ENCODE results near the gene KLK13.

Gene KLK13

GRCh38 chr19:51014242-51014641 lies 50.6 kb downstream of the KLK13 start:
- H2BK15ac ChIP-seq (replicated peaks; ENCODE audit: low read depth), result no peak overlapping the region
- no peak overlapping the region for H3K27ac ChIP-seq (ENCODE audit: low read depth, low read length)
- no peak overlapping the region for H2AK5ac ChIP-seq (ENCODE audit: low read length)
- H3K79me1 ChIP-seq (ENCODE audit: low read length), result no peaks in the 10 kb centered on the region
- no peak overlapping the region for H3K56ac ChIP-seq (ENCODE audit: low read length)
- no CpG with 5 or more reads among the region's 6 CpGs for WGBS (ENCODE audit: extremely low coverage, insufficient coverage, low lambda C conversion rate)
- H3K36me3 ChIP-seq (ENCODE audit: control insufficient read depth, insufficient read depth, low read length), result no peaks in the 10 kb centered on the region
- H2BK5ac ChIP-seq (ENCODE audit: low read length), result no peak overlapping the region
- no peaks in the 10 kb centered on the region for H3K4me1 ChIP-seq (ENCODE audit: control insufficient read depth, low read depth, low read length)
- H3K18ac ChIP-seq (ENCODE audit: low read length), result no peak overlapping the region
- no peak overlapping the region for H2BK120ac ChIP-seq (ENCODE audit: low read depth, low read length)
- no peak for DNase-seq
- H3K4me2 ChIP-seq (ENCODE audit: low read length), result no peak overlapping the region
- no peak overlapping the region for H3K9ac ChIP-seq (ENCODE audit: low read length)
- no peak overlapping the region for H4K5ac ChIP-seq (ENCODE audit: low read length)
- no peak overlapping the region for H3K4me3 ChIP-seq (ENCODE audit: low read length)
- H3K4ac ChIP-seq (ENCODE audit: low read depth, low read length), result no peak overlapping the region
- H3K79me2 ChIP-seq (ENCODE audit: control insufficient read depth, insufficient read depth, low read length), result no peaks in the 10 kb centered on the region
- no peak overlapping the region for H4K8ac ChIP-seq (ENCODE audit: low read depth, low read length)
- no peak overlapping the region for H3K23ac ChIP-seq (ENCODE audit: low read length)
- H3K27me3 ChIP-seq (ENCODE audit: insufficient read depth, low read length, poor library complexity), result peaks cover 8% of the 10 kb centered on the region

- Histone ChIP-seq H3K79me2 (ENCODE audit: control insufficient read depth, insufficient read depth, low read length) (no peaks in the 10 kb centered on the region), H3K9ac (ENCODE audit: low read length) (no peak overlapping the region), H2BK120ac (ENCODE audit: low read depth, low read length) (no peak overlapping the region), H2BK5ac (ENCODE audit: low read length) (no peak overlapping the region), H3K4me2 (ENCODE audit: low read length) (no peak overlapping the region), H3K79me1 (ENCODE audit: low read length) (no peaks in the 10 kb centered on the region), H3K56ac (ENCODE audit: low read length) (no peak overlapping the region), H3K18ac (ENCODE audit: low read length) (no peak overlapping the region), H3K4ac (ENCODE audit: low read depth, low read length) (no peak overlapping the region), H3K23ac (ENCODE audit: low read length) (no peak overlapping the region), H3K27me3 (ENCODE audit: insufficient read depth, low read length, poor library complexity) (peaks cover 5% of the 10 kb centered on the region), H4K5ac (ENCODE audit: low read length) (no peak overlapping the region), H4K8ac (ENCODE audit: low read depth, low read length) (no peak overlapping the region), H3K27ac (ENCODE audit: low read depth, low read length) (no peak overlapping the region), H3K4me3 (ENCODE audit: low read length) (no peak overlapping the region), H3K36me3 (ENCODE audit: control insufficient read depth, insufficient read depth, low read length) (no peaks in the 10 kb centered on the region), H2AK5ac (ENCODE audit: low read length) (no peak overlapping the region), H3K4me1 (ENCODE audit: control insufficient read depth, low read depth, low read length) (no peaks in the 10 kb centered on the region), H2BK15ac (replicated peaks; ENCODE audit: low read depth) (no peak overlapping the region)
- no CpG with 5 or more reads among the region's 12 CpGs for WGBS (ENCODE audit: extremely low coverage, insufficient coverage, low lambda C conversion rate)
- no peak for DNase-seq
Measured at GRCh38 chr19:51012661-51013190, 52.2 kb downstream of the KLK13 start.

GRCh38 chr19:51010066-51010795 lies 54.7 kb downstream of the KLK13 start:
- no peak overlapping the region for H3K18ac ChIP-seq (ENCODE audit: low read length)
- H3K27me3 ChIP-seq (ENCODE audit: insufficient read depth, low read length, poor library complexity), result no peaks in the 10 kb centered on the region
- no peak overlapping the region for H3K9ac ChIP-seq (ENCODE audit: low read length)
- H3K4ac ChIP-seq (ENCODE audit: low read depth, low read length), result no peak overlapping the region
- H2BK120ac ChIP-seq (ENCODE audit: low read depth, low read length), result no peak overlapping the region
- no peak for DNase-seq
- no peak overlapping the region for H3K56ac ChIP-seq (ENCODE audit: low read length)
- no peak overlapping the region for H3K27ac ChIP-seq (ENCODE audit: low read depth, low read length)
- no peak overlapping the region for H3K23ac ChIP-seq (ENCODE audit: low read length)
- no peak overlapping the region for H4K8ac ChIP-seq (ENCODE audit: low read depth, low read length)
- no CpG with 5 or more reads among the region's 4 CpGs for WGBS (ENCODE audit: extremely low coverage, insufficient coverage, low lambda C conversion rate)
- no peaks in the 10 kb centered on the region for H3K36me3 ChIP-seq (ENCODE audit: control insufficient read depth, insufficient read depth, low read length)
- H2BK15ac ChIP-seq (replicated peaks; ENCODE audit: low read depth), result no peak overlapping the region
- H4K5ac ChIP-seq (ENCODE audit: low read length), result no peak overlapping the region
- no peak overlapping the region for H3K4me2 ChIP-seq (ENCODE audit: low read length)
- no peak overlapping the region for H2AK5ac ChIP-seq (ENCODE audit: low read length)
- H3K4me1 ChIP-seq (ENCODE audit: control insufficient read depth, low read depth, low read length), result no peaks in the 10 kb centered on the region
- H2BK5ac ChIP-seq (ENCODE audit: low read length), result no peak overlapping the region
- H3K4me3 ChIP-seq (ENCODE audit: low read length), result no peak overlapping the region
- H3K79me1 ChIP-seq (ENCODE audit: low read length), result no peaks in the 10 kb centered on the region
- H3K79me2 ChIP-seq (ENCODE audit: control insufficient read depth, insufficient read depth, low read length), result no peaks in the 10 kb centered on the region

DNA sequence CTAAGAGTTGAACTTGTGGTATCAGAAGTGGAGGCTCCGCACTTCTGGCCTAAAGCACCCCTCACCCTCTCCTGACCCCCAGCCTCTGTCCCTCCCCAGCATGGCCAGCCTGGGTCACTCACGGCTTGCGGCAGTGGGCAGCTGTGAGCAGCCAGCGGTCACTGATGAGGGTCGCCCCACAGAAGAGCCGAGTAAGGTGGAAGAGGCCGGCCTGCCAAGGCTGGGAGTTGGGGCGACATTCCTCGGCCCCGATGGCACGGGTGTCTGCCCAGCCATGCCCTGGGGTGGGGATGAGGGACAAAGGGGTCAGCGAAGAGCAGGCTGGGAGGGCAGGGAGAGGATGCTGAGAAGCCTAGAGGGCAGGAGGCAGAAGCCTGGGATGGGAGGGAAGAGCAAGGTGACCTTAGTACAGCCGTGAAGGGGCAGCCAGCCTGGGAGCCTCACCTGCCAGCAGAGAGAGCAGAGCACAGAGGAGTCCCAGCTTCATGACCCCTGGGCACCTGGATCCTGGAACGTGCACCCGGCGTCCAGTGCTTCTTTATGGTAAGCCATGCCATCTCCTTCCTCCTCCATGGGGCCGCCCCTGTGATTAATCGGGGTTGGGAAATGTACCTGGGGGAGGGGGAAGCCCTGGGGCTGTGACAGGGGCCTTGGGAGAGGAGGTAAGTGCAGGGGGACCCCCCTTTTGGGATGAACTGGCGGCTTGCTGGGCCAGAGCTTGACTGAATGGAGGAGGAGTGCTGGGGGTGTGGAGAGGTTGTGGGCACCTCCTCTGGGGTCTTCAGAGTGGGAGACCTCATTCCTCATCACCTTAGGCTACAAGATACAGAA lies 55.6 kb downstream of the KLK13 start:
- WGBS (ENCODE audit: extremely low coverage, insufficient coverage, low lambda C conversion rate), result no CpG with 5 or more reads among the region's 19 CpGs
- Histone ChIP-seq H3K27ac (ENCODE audit: low read depth, low read length) (no peak overlapping the region), H3K4me2 (ENCODE audit: low read length) (no peak overlapping the region), H3K4me3 (ENCODE audit: low read length) (no peak overlapping the region), H3K4me1 (ENCODE audit: control insufficient read depth, low read depth, low read length) (no peaks in the 10 kb centered on the region), H4K5ac (ENCODE audit: low read length) (no peak overlapping the region), H3K4ac (ENCODE audit: low read depth, low read length) (no peak overlapping the region), H3K79me1 (ENCODE audit: low read length) (no peaks in the 10 kb centered on the region), H2BK5ac (ENCODE audit: low read length) (no peak overlapping the region), H3K23ac (ENCODE audit: low read length) (no peak overlapping the region), H2AK5ac (ENCODE audit: low read length) (no peak overlapping the region), H3K56ac (ENCODE audit: low read length) (no peak overlapping the region), H3K9ac (ENCODE audit: low read length) (no peak overlapping the region), H2BK120ac (ENCODE audit: low read depth, low read length) (no peak overlapping the region), H3K27me3 (ENCODE audit: insufficient read depth, low read length, poor library complexity) (no peaks in the 10 kb centered on the region), H3K36me3 (ENCODE audit: control insufficient read depth, insufficient read depth, low read length) (no peaks in the 10 kb centered on the region), H3K79me2 (ENCODE audit: control insufficient read depth, insufficient read depth, low read length) (no peaks in the 10 kb centered on the region), H3K18ac (ENCODE audit: low read length) (no peak overlapping the region), H4K8ac (ENCODE audit: low read depth, low read length) (no peak overlapping the region), H2BK15ac (replicated peaks; ENCODE audit: low read depth) (no peak overlapping the region)
- no peak for DNase-seq

GRCh38 chr19:51007488-51007887 lies 57.4 kb downstream of the KLK13 start:
- Histone ChIP-seq H4K5ac (ENCODE audit: low read length) (no peak overlapping the region), H3K27me3 (ENCODE audit: insufficient read depth, low read length, poor library complexity) (no peaks in the 10 kb centered on the region), H3K18ac (ENCODE audit: low read length) (no peak overlapping the region), H3K4ac (ENCODE audit: low read depth, low read length) (no peak overlapping the region), H3K4me3 (ENCODE audit: low read length) (no peak overlapping the region), H3K23ac (ENCODE audit: low read length) (no peak overlapping the region), H3K36me3 (ENCODE audit: control insufficient read depth, insufficient read depth, low read length) (no peaks in the 10 kb centered on the region), H3K79me2 (ENCODE audit: control insufficient read depth, insufficient read depth, low read length) (no peaks in the 10 kb centered on the region), H2AK5ac (ENCODE audit: low read length) (no peak overlapping the region), H3K4me2 (ENCODE audit: low read length) (no peak overlapping the region), H3K27ac (ENCODE audit: low read depth, low read length) (no peak overlapping the region), H2BK15ac (replicated peaks; ENCODE audit: low read depth) (no peak overlapping the region), H2BK5ac (ENCODE audit: low read length) (no peak overlapping the region), H3K9ac (ENCODE audit: low read length) (no peak overlapping the region), H3K79me1 (ENCODE audit: low read length) (no peaks in the 10 kb centered on the region), H3K56ac (ENCODE audit: low read length) (no peak overlapping the region), H2BK120ac (ENCODE audit: low read depth, low read length) (no peak overlapping the region), H3K4me1 (ENCODE audit: control insufficient read depth, low read depth, low read length) (no peaks in the 10 kb centered on the region), H4K8ac (ENCODE audit: low read depth, low read length) (no peak overlapping the region)
- WGBS (ENCODE audit: extremely low coverage, insufficient coverage, low lambda C conversion rate), result no CpG with 5 or more reads among the region's 3 CpGs
- DNase-seq, result no peak
